Measurements from ENCODE around the gene OR2C1. TPM values are rescaled to one million over a fixed set of nuclear protein-coding genes. Genes with fewer than 3 reads are reported as not detected.

Gene OR2C1
- total RNA-seq, 2 experiments from 2014 or later: not detected

GRCh38 chr16:3328104-3328503 lies 27.6 kb upstream of the OR2C1 start:
- peaks cover 38% of the 10 kb centered on the region for H3K36me3 Mint-ChIP-seq (ENCODE audit: low read depth)
- no peak overlapping the region for H3K27ac Mint-ChIP-seq
- CTCF ChIA-PET: no interaction called here

GRCh38 chr16:3328643-3329042 lies 27.0 kb upstream of the OR2C1 start:
- H3K9me3 ChIP-seq (ENCODE audit: control insufficient read depth in 1 of 2, insufficient read depth in 1 of 2, low read length in 2 of 2): peaks cover 2 to 29% of the 10 kb centered on the region in 2 experiments
- no peaks in the 10 kb centered on the region for H3K27me3 ChIP-seq (ENCODE audit: control insufficient read depth in 1 of 2, insufficient read depth in 2 of 2, low read length in 2 of 2)
- Mint-ChIP-seq H3K4me3 (no peak overlapping the region), H3K9me3 (peaks cover 10% of the 10 kb centered on the region), H3K27ac (no peak overlapping the region), H3K36me3 (ENCODE audit: low read depth) (peaks cover 35% of the 10 kb centered on the region), H3K27me3 (no peaks in the 10 kb centered on the region), H3K4me1 (ENCODE audit: low read depth) (no peaks in the 10 kb centered on the region)
- ATAC-seq (ENCODE audit: poor library complexity) (no peak), DNase-seq (no peak)
- ChIA-PET CTCF (no interaction called here), POLR2A (interaction anchor here (1.0 kb wide), 1 partner anchor 46 kb away, joined by 3 read pairs; the partner anchor contains the start of gene ZNF263)
- intact Hi-C loops (cut with DNase I, micrococcal nuclease): no loop called here
- H3K27ac ChIP-seq (ENCODE audit: low read depth in 1 of 2, low read length in 2 of 2): no peak overlapping the region
- no peaks in the 10 kb centered on the region for H3K4me1 ChIP-seq (ENCODE audit: insufficient read depth, low read length)
- H3K4me3 ChIP-seq (ENCODE audit: low read length): no peak overlapping the region
- no peaks in the 10 kb centered on the region for H3K36me3 ChIP-seq (ENCODE audit: insufficient read depth, low read length)
- no peak for TF ChIP-seq CTCF (IDR thresholded peaks at IDR 0.05)

More at GRCh38 chr16:3328104-3328503, 27.6 kb upstream of the OR2C1 start:
- Histone ChIP-seq H3K36me3 (ENCODE audit: insufficient read depth, low read length) (no peaks in the 10 kb centered on the region), H3K9me3 (ENCODE audit: control insufficient read depth in 1 of 2, insufficient read depth in 1 of 2, low read length in 2 of 2) (peaks cover 8 to 24% of the 10 kb centered on the region in 2 experiments), H3K27me3 (ENCODE audit: control insufficient read depth in 1 of 2, insufficient read depth in 2 of 2, low read length in 2 of 2) (no peaks in the 10 kb centered on the region), H3K4me3 (ENCODE audit: low read length) (no peak overlapping the region), H3K27ac (ENCODE audit: low read depth in 1 of 2, low read length in 2 of 2) (no peak overlapping the region), H3K4me1 (ENCODE audit: insufficient read depth, low read length) (no peaks in the 10 kb centered on the region)
- H3K4me3 Mint-ChIP-seq: no peak overlapping the region
- POLR2A ChIA-PET: interaction anchor here (1.0 kb wide), 1 partner anchor 45 kb away, joined by 3 read pairs; the partner anchor contains the start of gene ZNF263
- H3K27me3 Mint-ChIP-seq: no peaks in the 10 kb centered on the region
- peaks cover 8% of the 10 kb centered on the region for H3K9me3 Mint-ChIP-seq
- DNase-seq (no peak), ATAC-seq (ENCODE audit: poor library complexity) (no peak)
- intact Hi-C loops (cut with DNase I, micrococcal nuclease): no loop called here
- no peaks in the 10 kb centered on the region for H3K4me1 Mint-ChIP-seq (ENCODE audit: low read depth)
- no peak for TF ChIP-seq CTCF (IDR thresholded peaks at IDR 0.05)

- TF ChIP-seq CTCF (IDR thresholded peaks at IDR 0.05): no peak
- ChIA-PET POLR2A (no interaction called here), CTCF (no interaction called here)
- H3K36me3 Mint-ChIP-seq (ENCODE audit: low read depth): no peaks in the 10 kb centered on the region
- no peaks in the 10 kb centered on the region for H3K4me1 Mint-ChIP-seq (ENCODE audit: low read depth)
- no peaks in the 10 kb centered on the region for H3K27me3 Mint-ChIP-seq
- no peaks in the 10 kb centered on the region for H3K9me3 Mint-ChIP-seq
- no peak for ATAC-seq (ENCODE audit: poor library complexity)
- Histone ChIP-seq H3K4me1 (ENCODE audit: insufficient read depth, low read length) (no peaks in the 10 kb centered on the region), H3K36me3 (ENCODE audit: insufficient read depth, low read length) (no peaks in the 10 kb centered on the region), H3K4me3 (ENCODE audit: low read length) (no peak overlapping the region), H3K27me3 (ENCODE audit: control insufficient read depth in 1 of 2, insufficient read depth in 2 of 2, low read length in 2 of 2) (no peaks in the 10 kb centered on the region), H3K27ac (ENCODE audit: low read depth in 1 of 2, low read length in 2 of 2) (no peak overlapping the region), H3K9me3 (ENCODE audit: control insufficient read depth in 1 of 2, insufficient read depth in 1 of 2, low read length in 2 of 2) (no peaks in the 10 kb centered on the region)
- no peak overlapping the region for H3K27ac Mint-ChIP-seq
- intact Hi-C loops (cut with DNase I, micrococcal nuclease): no loop called here
- H3K4me3 Mint-ChIP-seq: no peak overlapping the region
- no peak for DNase-seq
These were observed 9.6 kb upstream of the OR2C1 start for GRCh38 chr16:3346041-3346440.
